ENCODE results near the gene RDH5. TPM values are rescaled to one million over a fixed set of nuclear protein-coding genes. Genes with fewer than 3 reads are reported as not detected.

RDH5 gene
- total and polyA plus RNA-seq, 2 of the 4 experiments (the other 2 are of a cell fraction) = 7.3 to 18.8 TPM

- no peak overlapping the region for H3K14ac ChIP-seq (replicated peaks; ENCODE audit: low read depth, low read length)
- no peaks in the 10 kb centered on the region for H3K9me3 ChIP-seq (ENCODE audit: control insufficient read depth, insufficient read depth, low read length)
- peaks cover 2% of the 10 kb centered on the region; the same call in 1 of the 2 replicates for H3K4me1 ChIP-seq (ENCODE audit: control insufficient read depth, insufficient read depth, low read length)
- ChIA-PET CTCF (interaction anchor here (0.7 to 1.6 kb wide), 2 partner anchors 10 to 15 kb away, joined by 3 read pairs; a partner anchor contains a TSS), POLR2A (ENCODE audit: unreplicated experiment) (no interaction called here)
- no peak overlapping the region for H3K18ac ChIP-seq (ENCODE audit: low read depth, low read length)
- H2BK120ac ChIP-seq (ENCODE audit: low read depth, low read length) = no peak overlapping the region
- no peak overlapping the region for H2AK9ac ChIP-seq (replicated peaks; ENCODE audit: low read depth, low read length, poor library complexity)
- H3K27me3 ChIP-seq (ENCODE audit: control insufficient read depth, insufficient read depth, low read length) = peaks cover 22% of the 10 kb centered on the region
- no peak overlapping the region for H3K4me2 ChIP-seq (ENCODE audit: low read depth, low read length)
- no peaks in the 10 kb centered on the region for H4K20me1 ChIP-seq (ENCODE audit: insufficient read depth, low read length)
- H4K8ac ChIP-seq (ENCODE audit: low read depth in 2 of 2, low read length in 2 of 2) = no peak overlapping the region
- H2BK15ac ChIP-seq (ENCODE audit: low read depth, low read length) = no peak overlapping the region
- BruUV-seq (replicated peaks) = no TSS peak
- no peak overlapping the region for H2BK5ac ChIP-seq (ENCODE audit: low read depth, low read length, poor library complexity, severe bottlenecking)
- ATAC-seq (ENCODE audit: low read depth) = no peak
- no peak overlapping the region for H3K4ac ChIP-seq (ENCODE audit: low read depth, low read length)
- no peak overlapping the region for H3K9ac ChIP-seq (ENCODE audit: low read depth, low read length)
- DNase-seq = no peak
- no peaks in the 10 kb centered on the region for H3K36me3 ChIP-seq (ENCODE audit: control insufficient read depth, insufficient read depth, low read length)
- no peak for TF ChIP-seq NFE2L2 (IDR thresholded peaks at IDR 0.05; ENCODE audit: low read depth, low read length)
- no peak for TF ChIP-seq BHLHE40 (IDR thresholded peaks at IDR 0.05; ENCODE audit: low read depth, low read length)
- no peak for TF ChIP-seq POLR2A (IDR thresholded peaks at IDR 0.05; ENCODE audit: low read depth, low read length)
- no peak for TF ChIP-seq ELK1 (IDR thresholded peaks at IDR 0.05; ENCODE audit: borderline replicate concordance, low read depth, low read length)
- TF ChIP-seq USF2 (IDR thresholded peaks at IDR 0.05; ENCODE audit: low read depth, low read length) = no peak
- TF ChIP-seq MXI1 (IDR thresholded peaks at IDR 0.05; ENCODE audit: borderline replicate concordance, low read depth, low read length) = no peak
- TF ChIP-seq FOS (IDR thresholded peaks at IDR 0.05; ENCODE audit: low read depth, low read length) = no peak
- dilution Hi-C loops (cut with HindIII; ENCODE audit: low sequenced_read_pairs, unreplicated experiment) = no loop called here
- in situ Hi-C loops (cut with MboI; ENCODE audit: low sequenced_read_pairs) = no loop called here
- no peak overlapping the region for H4K91ac ChIP-seq (ENCODE audit: insufficient read depth, low read depth, low read length)
- H2BK20ac ChIP-seq (ENCODE audit: low read depth, low read length) = no peak overlapping the region
- H3K23ac ChIP-seq (ENCODE audit: low read depth, low read length) = no peak overlapping the region
- no peak overlapping the region for H3K27ac ChIP-seq (ENCODE audit: insufficient read depth, low read length)
- H3K79me1 ChIP-seq (ENCODE audit: low read depth in 1 of 2, low read length in 2 of 2) = no peaks in the 10 kb centered on the region
- WGBS, 2 experiments (ENCODE audit: extremely low coverage in 2 of 2, insufficient read length in 1 of 2) = no CpG with 5 or more reads among the region's 6 CpGs
- no peak overlapping the region for H3K4me3 ChIP-seq (ENCODE audit: insufficient read depth, low read depth, low read length)
- H3K9me1 ChIP-seq (ENCODE audit: insufficient read depth, low read length) = no peaks in the 10 kb centered on the region
- no peak overlapping the region for H4K5ac ChIP-seq (ENCODE audit: low read depth, low read length)
- no peak overlapping the region for H2AFZ ChIP-seq (replicated peaks; ENCODE audit: low read length, poor library complexity)
- H2AK5ac ChIP-seq (ENCODE audit: low read depth, low read length) = no peak overlapping the region
- intact Hi-C loops (cut with micrococcal nuclease) = no loop called here
- no peak overlapping the region for H3K56ac ChIP-seq (ENCODE audit: extremely low read depth, insufficient read depth, low read length)
Observed at GRCh38 chr12:55696141-55696540, 24.1 kb upstream of the RDH5 start.
